Prostate gland (tissue), 2 donors: Measurements from ENCODE around the gene KASH5.

Experiments used
- CTCF ChIP-seq, 4 experiments: fragments of 200-600 bp in 2 of 4; fragments of 450-650 bp in 2 of 4; sonication (generic) in 2 of 4; IDR thresholded peaks; 1 replicate in 3 of 4; 2 replicates in 1 of 4; pipeline ENCODE4 v1.5.1; 2016 to 2019; ENCODE audit warnings: antibody characterized with exemption in 4 of 4, mild to moderate bottlenecking in 2 of 4, moderate library complexity in 2 of 4
- POLR2A ChIP-seq: fragments of 450-650 bp; IDR thresholded peaks from one replicate; pipeline ENCODE4 v1.6.1; 2016; ENCODE audit warnings: antibody characterized with exemption, mild to moderate bottlenecking

DNA sequence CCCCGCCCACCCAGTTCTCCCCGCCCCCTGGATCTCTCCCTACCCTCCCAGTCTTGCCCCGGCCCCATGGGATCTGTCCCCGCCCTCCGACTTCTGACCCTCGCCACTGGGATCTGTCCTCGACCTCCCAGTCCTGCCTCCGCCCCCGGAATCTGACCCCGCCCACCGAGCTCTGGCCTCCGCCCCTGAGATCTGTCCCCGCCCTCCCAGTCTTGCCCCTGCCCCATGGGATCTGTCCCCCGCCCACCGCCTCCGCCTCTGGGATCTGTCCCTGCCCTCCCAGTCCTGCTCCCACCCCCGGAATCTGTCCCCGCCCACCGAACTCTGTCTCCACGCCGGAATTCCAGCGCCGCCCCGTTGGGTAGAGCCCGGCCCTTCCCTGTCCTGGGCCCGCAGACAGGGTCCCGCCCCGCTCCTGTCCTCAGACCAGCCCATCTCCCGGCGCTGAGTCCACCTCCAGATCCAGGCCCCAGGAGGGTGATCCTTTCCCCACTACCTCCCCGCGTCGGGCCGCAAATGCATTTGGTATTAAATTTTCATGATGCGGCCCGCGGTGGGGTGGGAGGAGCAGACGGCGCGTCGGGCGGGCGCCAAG lies 54.8 kb downstream of the KASH5 start:
- TF ChIP-seq CTCF (IDR thresholded peaks at IDR 0.05): no peak
- no peak for TF ChIP-seq POLR2A
